Suprapubic skin (tissue), 4 donors: ENCODE measurements around the gene KAZN. TPM values are rescaled to one million over a fixed set of nuclear protein-coding genes. Genes with fewer than 3 reads are reported as not detected.
A peak's percentile ranks its signal among the peaks of the same experiment; 100 is the strongest.

ENCODE experiments used
- DNase-seq, 2 donors: peaks; one replicate each; pipeline ENCODE4 v3.0.0-alpha.2; 2019; ENCODE audit warnings: low spot score in 2 of 2
- H3K27ac ChIP-seq: fragments of 200-600 bp; sonication (generic); one replicate; pipeline ENCODE4 v1.5.1; 2019
- H3K27me3 ChIP-seq: fragments of 200-600 bp; sonication (generic); one replicate; pipeline ENCODE4 v1.5.1; 2019
- H3K36me3 ChIP-seq: fragments of 200-600 bp; sonication (generic); one replicate; pipeline ENCODE4 v1.5.1; 2019
- H3K4me1 ChIP-seq: fragments of 200-600 bp; sonication (generic); one replicate; pipeline ENCODE4 v1.5.1; 2019
- H3K4me3 ChIP-seq: fragments of 200-600 bp; sonication (generic); one replicate; pipeline ENCODE4 v1.5.1; 2019; ENCODE audit warnings: mild to moderate bottlenecking
- H3K9me3 ChIP-seq: fragments of 200-600 bp; sonication (generic); one replicate; pipeline ENCODE4 v1.5.1; 2019
- EP300 ChIP-seq: sonication (generic); formaldehyde crosslinking; IDR thresholded peaks from one replicate; pipeline ENCODE4 v1.6.1; 2017; ENCODE audit warnings: antibody characterized with exemption
- POLR2A ChIP-seq, 2 donors: fragments of 450-650 bp; IDR thresholded peaks; one replicate each; pipeline ENCODE4 v1.6.1; 2017; ENCODE audit warnings: antibody characterized with exemption in 2 of 2, mild to moderate bottlenecking in 2 of 2, moderate library complexity in 2 of 2
- POLR2AphosphoS5 ChIP-seq, 3 donors: sonication (generic); formaldehyde crosslinking; IDR thresholded peaks; one replicate each; pipeline ENCODE4 v1.6.1; 2017; ENCODE audit warnings: antibody characterized with exemption in 3 of 3
- WGBS: methylation state at CpG from one replicate; pipeline ENCODE4 v1.1.5; 2018; 5-methylcytosine and 5-hydroxymethylcytosine counted together
- total RNA-seq, 4 donors: library from RNA; depleted of rRNA; stranded (reverse); fragments of >200 nt; gene quantifications; one replicate each; pipeline ENCODE4 v1.1.0, GENCODE V29; 2016
- TF ChIP-seq, protein P1 (sequence below), 2 donors: fragments of 200-600 bp in 1 of 2; fragments of 450-650 bp in 1 of 2; sonication (generic) in 1 of 2; IDR thresholded peaks; one replicate each; pipeline ENCODE4 v1.5.1; 2016 to 2019; ENCODE audit warnings: antibody characterized with exemption in 2 of 2, mild to moderate bottlenecking in 1 of 2, moderate library complexity in 1 of 2

Gene KAZN
- total RNA-seq, 4 donors from 2014 or later, result 29.2 to 37.5 (median 31.7) TPM

DNA sequence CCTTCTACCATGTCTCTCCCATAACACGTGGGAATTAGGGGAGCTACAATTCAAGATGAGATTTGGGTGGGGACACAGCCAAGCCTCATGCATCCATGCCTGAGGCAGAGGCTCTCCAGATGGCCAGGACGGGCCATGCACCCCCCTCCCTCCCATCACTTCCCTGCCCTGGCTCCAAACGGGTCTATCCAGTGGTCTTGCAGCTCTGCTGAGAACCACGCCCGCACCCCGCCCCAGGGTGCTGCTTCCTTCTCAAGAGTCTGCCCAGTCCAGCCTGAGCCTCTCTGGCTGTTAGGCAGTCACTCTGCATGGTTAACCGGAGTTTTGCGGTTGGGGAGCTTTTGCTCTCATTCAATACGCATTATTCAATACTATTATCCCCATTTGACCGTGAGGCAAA is 423.6 kb downstream of the KAZN start:
- 89% methylated on average over 9 of the region's 10 CpGs for WGBS
- TF ChIP-seq POLR2A (IDR thresholded peaks at IDR 0.05) (no peak), POLR2AphosphoS5 (IDR thresholded peaks at IDR 0.05) (no peak), EP300 (no peak)
- TF ChIP-seq, protein P1, sequence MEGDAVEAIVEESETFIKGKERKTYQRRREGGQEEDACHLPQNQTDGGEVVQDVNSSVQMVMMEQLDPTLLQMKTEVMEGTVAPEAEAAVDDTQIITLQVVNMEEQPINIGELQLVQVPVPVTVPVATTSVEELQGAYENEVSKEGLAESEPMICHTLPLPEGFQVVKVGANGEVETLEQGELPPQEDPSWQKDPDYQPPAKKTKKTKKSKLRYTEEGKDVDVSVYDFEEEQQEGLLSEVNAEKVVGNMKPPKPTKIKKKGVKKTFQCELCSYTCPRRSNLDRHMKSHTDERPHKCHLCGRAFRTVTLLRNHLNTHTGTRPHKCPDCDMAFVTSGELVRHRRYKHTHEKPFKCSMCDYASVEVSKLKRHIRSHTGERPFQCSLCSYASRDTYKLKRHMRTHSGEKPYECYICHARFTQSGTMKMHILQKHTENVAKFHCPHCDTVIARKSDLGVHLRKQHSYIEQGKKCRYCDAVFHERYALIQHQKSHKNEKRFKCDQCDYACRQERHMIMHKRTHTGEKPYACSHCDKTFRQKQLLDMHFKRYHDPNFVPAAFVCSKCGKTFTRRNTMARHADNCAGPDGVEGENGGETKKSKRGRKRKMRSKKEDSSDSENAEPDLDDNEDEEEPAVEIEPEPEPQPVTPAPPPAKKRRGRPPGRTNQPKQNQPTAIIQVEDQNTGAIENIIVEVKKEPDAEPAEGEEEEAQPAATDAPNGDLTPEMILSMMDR (IDR thresholded peaks at IDR 0.05), result no peak
- H3K27ac ChIP-seq, result no peak overlapping the region
- no peaks in the 10 kb centered on the region for H3K9me3 ChIP-seq
- H3K4me1 ChIP-seq, result peaks cover 22% of the 10 kb centered on the region
- H3K27me3 ChIP-seq, result no peaks in the 10 kb centered on the region
- H3K4me3 ChIP-seq, result no peak overlapping the region
- DNase-seq, result no peak
- H3K36me3 ChIP-seq, result no peaks in the 10 kb centered on the region

DNA sequence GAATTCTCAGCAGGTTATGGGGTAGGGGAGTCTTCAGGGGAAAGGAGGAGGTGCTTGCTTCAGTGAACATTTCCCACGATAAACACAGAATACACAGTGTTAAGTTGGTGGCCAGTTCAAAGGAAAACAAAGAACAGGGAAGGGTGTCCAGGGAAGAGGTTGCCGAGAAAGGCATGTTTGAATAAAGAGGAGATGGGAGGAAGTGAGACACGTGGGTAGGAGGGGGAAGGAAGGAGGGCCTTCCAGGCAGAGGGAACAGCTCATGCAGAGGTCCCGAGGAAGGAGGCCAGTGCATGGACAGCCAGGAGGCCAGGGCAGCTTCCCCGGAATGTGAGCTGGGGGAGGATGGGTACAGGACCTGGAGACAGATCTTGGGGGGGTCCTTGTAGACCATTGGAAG is 424.7 kb downstream of the KAZN start:
- no peaks in the 10 kb centered on the region for H3K36me3 ChIP-seq
- no peaks in the 10 kb centered on the region for H3K9me3 ChIP-seq
- no peaks in the 10 kb centered on the region for H3K27me3 ChIP-seq
- no peak overlapping the region for H3K4me3 ChIP-seq
- 62% methylated on average over 5 of the region's 5 CpGs for WGBS
- peaks cover 31% of the 10 kb centered on the region for H3K4me1 ChIP-seq
- no peak for DNase-seq
- H3K27ac ChIP-seq, result no peak overlapping the region
- TF ChIP-seq POLR2AphosphoS5 (IDR thresholded peaks at IDR 0.05) (no peak), EP300 (no peak), POLR2A (IDR thresholded peaks at IDR 0.05) (no peak)
- TF ChIP-seq, protein P1 (IDR thresholded peaks at IDR 0.05), result no peak

DNA sequence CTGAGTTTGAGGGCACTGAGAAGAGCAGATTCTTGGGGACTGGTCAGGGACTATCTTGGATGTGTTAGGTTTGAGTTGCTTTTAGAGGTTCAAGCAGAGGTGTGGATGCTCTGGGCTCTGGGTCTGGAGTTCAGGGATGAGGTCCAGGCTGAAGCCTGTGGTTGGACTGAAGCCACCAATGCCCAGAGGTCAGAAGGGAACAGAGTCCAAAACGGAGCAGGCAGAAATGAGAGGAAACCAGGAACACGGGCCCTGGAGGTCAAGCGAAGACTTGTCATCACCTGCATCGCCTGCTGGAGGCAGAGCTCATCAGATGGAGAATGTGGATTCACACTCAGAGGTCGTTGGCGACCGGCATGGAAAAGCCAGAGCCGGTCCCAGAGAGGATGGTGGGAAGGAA is 425.5 kb downstream of the KAZN start:
- Histone ChIP-seq H3K36me3 (no peaks in the 10 kb centered on the region), H3K9me3 (no peaks in the 10 kb centered on the region), H3K27ac (no peak overlapping the region), H3K27me3 (no peaks in the 10 kb centered on the region), H3K4me3 (no peak overlapping the region), H3K4me1 (peaks cover 39% of the 10 kb centered on the region)
- no peak for TF ChIP-seq EP300
- TF ChIP-seq, protein P1 (IDR thresholded peaks at IDR 0.05), result no peak
- no peak for TF ChIP-seq POLR2A (IDR thresholded peaks at IDR 0.05)
- TF ChIP-seq POLR2AphosphoS5 (IDR thresholded peaks at IDR 0.05), result no peak
- WGBS, result 90% methylated on average over 8 of the region's 8 CpGs
- no peak for DNase-seq

DNA sequence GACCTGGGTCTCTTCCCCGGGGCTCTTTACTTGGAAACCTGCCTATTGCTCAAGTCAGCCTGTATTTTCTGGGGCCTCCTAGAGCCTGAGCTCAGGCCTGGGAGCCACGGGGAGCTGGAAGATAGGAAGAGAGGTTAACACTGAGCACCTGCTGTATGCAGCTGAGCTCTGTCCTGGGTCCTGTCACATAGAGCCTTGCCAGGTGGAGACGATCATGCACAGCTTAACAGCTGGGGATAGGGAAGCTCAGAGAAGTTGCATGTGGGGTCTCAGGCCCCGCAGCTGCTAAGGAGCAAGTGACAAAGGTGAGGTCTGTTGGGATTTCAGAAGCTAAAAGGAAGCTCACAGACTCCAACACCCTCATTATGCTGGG is 427.6 kb downstream of the KAZN start:
- no peak for DNase-seq
- Histone ChIP-seq H3K9me3 (no peaks in the 10 kb centered on the region), H3K27ac (no peak overlapping the region), H3K4me3 (no peak overlapping the region), H3K36me3 (no peaks in the 10 kb centered on the region), H3K4me1 (peaks cover 34% of the 10 kb centered on the region), H3K27me3 (no peaks in the 10 kb centered on the region)
- WGBS, result 76% methylated on average over 4 of the region's 4 CpGs
- TF ChIP-seq, protein P1 (IDR thresholded peaks at IDR 0.05), result no peak
- TF ChIP-seq POLR2AphosphoS5 (IDR thresholded peaks at IDR 0.05), result no peak
- TF ChIP-seq EP300, result no peak
- TF ChIP-seq POLR2A (IDR thresholded peaks at IDR 0.05), result no peak

DNA sequence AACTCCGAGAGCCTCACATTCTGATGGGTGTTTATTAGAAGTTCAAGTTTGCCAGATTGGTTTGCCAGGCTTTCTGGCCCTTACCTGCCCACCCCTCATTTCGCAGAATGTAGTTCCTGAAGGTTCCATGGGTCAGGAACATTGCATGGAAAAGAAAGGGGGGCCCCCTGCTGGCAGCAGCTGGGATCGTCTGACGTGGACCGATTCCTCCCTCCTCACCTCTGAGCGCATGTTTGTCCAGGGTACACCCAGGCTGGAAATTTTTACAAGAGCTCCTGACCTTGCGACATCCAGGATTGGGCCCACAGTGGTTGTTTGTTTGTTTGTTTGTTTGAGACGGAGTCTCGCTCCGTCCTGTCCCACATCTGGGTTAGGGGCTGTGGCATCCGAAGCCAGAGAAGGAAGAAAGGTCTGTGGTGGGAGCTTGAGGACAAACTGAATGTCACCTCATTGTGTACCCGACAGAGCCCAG is 429.1 kb downstream of the KAZN start:
- Histone ChIP-seq H3K4me3 (no peak overlapping the region), H3K36me3 (no peaks in the 10 kb centered on the region), H3K9me3 (no peaks in the 10 kb centered on the region), H3K4me1 (peaks cover 22% of the 10 kb centered on the region), H3K27ac (peak overlapping the region; percentile 72), H3K27me3 (no peaks in the 10 kb centered on the region)
- no peak for TF ChIP-seq EP300
- TF ChIP-seq, protein P1 (IDR thresholded peaks at IDR 0.05), result peak; percentile 76 to 84
- WGBS, result 44% methylated on average over 11 of the region's 12 CpGs
- DNase-seq, result peak in 1 of 2 donors; percentile 87
